NCI-H510A (cell line): ENCODE data around the gene STK38.

Experiments used
- DNase-seq: peaks from one replicate; lab custom pipeline; 2025; lab: John Stamatoyannopoulos, UW

STK38 gene

DNA sequence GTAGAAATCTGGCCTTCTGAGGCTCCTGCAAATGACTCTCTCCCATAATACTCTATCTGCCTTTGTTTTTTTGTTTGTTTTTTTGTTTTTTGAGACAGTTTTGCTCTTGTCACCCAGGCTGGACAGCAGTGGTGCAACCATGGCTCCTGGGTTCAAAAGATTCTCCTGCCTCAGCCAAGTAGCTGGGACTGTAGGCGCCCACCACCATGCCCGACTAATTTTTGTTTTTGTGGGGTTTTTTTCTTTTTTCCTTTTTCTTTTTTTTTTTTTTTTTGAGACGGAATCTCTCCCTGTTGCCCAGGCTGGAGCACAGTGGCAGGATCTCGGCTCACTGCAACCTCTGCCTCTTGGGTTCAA lies 16.6 kb upstream of the STK38 start:
- DNase-seq, result no peak

DNA sequence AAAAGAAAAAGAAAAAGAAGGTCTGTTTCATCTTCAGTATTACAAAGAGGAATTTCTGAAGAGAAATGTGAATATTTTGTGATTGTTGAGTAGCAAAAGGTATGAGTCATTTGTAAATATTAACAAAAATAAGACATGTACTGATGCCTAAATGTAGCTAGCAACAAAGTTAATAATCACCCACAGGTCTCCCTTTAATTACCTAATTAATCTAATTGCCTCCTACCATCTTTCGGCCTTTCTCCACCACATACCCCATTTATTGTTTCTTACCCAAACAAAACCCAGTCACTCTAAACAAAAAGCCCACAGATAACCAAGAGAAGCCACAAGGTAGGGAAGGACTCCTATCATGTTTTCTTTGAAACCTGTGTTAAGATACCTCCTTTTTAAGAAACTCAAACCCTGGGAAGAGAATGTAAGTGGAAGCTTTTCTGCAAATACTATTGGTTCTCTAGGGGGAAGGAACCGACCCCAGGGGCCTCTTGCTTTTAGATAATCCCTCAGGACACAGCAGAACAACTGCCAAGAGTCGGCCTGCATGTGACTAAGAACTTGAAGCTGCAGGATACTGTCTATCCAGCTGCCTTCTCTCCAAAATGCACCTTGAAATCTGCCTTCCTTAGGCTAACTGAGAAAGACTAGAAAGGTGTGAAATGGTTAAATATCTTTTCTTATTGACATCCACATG lies 16.1 kb upstream of the STK38 start:
- DNase-seq, result no peak

DNA sequence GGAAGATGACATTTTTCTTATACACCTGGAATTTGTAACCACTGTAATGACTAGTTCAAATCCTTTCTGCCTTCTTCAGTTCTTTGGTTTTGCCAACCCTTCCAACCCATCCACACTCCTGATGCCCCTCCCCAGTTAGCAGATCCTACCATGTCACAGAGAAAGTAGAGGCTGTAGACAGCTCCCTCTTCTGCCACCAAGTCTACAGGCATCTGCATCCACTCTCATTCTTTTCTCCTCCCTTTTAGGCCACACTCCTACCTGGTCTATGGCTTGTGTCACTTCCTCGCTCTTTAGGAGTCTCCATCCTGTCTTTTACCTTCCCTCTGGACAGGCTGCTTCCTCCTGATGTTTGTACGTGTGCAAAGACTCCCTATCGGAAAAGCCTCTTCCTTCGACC lies 13.5 kb upstream of the STK38 start:
- no peak for DNase-seq

DNA sequence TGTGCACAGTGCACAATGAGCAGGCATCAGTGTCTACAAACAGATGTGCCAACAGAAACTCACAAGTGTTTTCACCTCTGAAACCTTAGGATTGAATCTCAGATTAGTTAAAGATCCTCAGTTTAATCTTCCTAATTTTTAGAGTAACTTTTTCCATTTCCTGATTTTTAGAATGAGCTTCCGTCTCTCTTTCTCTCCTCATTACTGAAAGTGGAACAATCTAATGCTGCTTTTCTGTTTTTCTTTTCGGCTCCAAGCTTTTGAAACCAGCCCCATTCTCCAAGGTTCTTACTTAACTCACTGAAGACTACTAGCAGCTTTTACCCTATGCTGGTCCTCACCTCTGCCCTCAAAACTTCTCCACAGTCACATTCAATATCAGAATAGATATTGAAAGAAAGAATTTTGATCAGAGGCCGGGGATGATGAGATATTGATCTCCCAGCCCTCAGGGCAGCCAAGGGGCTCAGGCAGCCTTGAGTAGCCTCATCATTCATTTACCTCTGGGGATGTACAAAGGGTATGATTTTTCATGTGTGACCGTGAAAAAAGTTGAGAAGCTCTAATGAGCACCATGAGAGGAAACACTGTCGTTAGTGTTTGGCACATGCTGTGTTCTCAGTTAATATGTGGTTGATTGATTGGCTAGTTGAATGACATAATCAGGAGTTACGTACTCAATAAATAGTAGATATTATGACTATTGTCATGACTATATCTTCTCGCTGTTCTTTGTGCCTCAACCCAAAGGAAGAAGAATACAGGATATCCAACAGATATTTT lies 11.9 kb upstream of the STK38 start:
- DNase-seq, result no peak

DNA sequence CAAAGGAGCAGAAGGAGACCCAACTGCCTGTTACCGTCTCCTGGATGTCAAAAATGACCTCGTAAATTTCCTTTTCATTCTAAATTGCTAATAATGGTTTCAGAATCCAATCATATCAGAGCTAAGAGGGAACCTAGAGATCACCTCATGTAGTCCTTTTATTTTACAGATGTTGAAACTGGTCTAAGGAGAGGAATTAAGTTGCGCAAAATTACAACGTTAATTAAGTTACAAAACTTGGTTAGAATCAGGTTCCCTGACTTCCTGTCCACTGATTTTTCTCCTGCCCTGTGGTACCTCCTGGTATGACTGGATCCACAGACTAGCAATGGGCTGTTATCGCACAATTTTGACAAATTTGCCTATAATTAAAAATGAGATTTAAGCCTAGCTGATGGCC lies 9.0 kb upstream of the STK38 start:
- DNase-seq, result no peak

DNA sequence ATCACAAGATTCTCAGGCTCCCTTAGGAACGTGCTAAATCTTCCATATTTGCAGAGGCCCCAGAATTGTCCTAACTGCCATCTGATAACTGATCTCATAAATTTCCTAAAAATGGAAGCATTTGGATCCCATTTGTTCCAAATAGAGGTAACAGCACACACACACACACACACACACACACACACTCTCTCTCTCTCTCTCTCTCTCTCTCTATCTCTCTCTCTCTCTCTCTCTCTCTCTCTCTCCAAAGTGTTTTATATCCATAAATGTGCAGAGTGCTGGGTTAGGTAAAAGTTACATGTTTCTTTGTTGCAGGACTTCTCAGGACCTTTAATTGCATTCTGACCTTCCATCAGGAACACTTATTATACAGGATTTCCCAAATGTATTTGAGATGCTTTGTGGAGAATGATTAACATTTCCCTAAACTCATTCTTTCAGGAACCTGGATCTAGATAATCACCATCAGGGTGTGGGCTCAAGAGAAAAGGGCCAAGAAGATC lies 8.5 kb upstream of the STK38 start:
- DNase-seq, result no peak

DNA sequence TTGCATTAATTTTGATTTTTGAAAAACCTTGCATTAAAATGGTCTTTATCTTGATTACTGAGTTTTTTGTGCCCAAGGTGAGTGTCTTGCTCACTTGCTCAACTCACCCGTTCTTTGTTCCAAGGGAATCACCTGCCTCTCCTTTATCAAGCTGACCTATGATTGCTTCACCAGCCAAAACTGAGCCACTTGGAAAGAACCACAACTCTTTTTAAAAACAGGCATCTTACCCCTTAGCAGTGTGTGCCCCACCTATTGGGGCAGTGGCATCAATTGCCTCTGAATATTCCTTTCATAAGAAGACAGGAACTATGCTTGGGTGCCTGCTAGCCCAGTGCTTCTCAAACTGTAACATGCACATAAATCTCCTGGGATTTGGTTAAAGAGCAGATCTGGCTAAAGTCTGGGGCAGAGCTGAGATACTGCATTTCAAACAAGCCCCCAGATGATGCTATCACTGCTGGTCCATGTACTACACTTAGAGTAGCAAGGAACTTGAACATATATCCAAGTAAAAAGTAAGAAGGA lies 3.3 kb upstream of the STK38 start:
- DNase-seq, result no peak

DNA sequence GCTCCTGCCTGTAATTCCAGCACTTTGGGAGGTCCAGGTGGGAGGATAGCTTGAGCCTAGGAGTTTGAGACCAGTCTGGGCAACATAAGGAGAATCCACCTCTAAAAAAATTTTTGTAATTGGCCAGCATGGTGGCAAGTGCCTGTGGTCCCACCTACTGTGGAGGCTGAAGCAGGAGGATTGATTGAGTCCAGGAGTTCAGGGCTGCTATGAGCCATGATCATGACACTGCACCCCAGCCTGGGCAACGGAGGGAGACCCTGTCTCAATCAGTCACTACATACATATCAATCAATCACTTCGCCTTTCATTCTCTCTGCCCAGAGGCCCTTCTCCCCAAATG lies 1.1 kb upstream of the STK38 start:
- no peak for DNase-seq

DNA sequence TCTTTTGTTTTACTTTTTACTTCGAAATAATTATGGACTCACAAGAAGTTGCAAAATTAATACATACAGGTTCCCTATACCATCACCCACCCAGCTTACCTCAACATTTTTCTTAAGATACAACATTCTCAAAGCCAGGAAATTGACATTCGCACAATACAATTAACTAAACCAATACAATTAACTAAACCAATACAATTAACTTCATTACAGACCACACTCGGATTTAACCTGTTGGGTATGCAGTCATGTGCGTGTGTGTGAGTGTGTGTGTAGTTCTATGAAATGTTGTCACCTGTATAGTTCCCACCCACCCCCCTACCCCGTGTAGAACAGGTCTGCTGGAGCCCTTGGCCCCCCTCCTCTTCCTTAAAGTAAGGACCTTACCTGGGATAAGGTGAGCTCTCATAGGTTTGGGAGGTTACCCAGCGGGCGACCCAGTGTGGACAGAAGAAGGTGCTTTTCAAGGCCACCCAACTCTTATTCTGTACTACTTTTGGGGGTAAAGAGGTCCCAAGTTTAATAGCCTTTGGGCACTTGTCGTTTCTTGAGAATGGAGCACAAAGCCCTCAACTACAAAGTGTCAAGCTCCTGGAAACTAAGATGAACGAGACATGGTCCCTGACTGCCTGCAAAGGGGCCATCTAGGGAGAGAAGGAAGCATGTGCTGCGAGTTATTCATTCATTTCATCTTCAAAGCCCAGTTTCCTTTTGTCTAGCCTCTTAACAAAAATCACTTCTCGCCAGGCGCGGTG lies 544 bp upstream of the STK38 start:
- no peak for DNase-seq

DNA sequence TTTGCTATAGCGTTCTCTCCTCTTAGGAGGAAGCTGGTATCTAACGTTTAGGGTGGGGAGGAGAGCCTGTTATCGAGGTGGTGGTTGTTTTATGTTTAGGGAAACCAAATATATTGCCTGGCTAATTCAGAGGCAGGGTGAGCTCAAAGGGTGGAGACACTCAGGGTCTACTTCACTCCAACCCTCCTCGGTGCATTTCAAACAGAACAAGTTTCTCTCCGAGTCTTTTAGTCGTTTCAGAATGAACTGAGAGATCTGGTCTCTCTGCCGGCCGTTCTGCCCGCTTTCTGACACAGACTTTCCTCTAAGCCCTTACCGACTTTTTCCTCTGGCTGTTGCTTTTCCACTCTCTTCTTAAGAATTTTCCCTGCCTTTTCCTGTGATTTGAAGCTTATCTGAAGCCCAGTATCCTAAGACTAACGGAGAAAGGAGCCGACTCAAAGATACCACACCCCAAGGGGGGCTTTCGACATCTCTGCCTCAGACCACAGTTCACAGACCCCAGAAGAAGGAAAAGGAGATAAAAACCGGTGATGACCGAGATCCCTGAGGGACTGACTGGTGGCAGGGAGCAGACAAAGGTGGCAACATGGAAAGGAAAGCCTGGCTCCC lies 865 bp downstream of the STK38 start:
- DNase-seq, result no peak

DNA sequence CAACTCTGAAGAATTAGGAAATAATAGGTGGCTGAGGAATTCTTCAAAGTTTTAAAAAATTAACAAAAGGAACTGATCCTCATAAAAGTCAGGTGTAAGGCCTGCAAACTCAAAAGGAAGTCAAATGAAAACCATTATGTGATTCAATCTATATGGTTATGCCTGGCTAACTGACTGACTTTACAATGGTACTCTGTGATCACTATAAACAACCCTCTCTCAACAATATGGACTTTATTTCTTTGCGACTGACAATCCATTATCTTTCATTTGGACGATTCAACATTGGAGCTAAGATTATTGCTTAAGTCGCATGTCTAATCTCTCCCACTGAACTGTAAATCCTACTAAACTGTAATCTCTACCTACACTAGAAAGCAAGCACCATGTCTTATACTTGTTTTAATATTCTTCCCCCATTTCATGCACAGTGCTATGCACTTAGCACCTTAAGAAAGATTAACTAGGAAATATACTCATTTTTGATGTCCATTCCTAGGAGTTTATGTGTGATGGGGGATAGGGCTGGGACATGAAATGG lies 1.4 kb downstream of the STK38 start:
- DNase-seq, result no peak

DNA sequence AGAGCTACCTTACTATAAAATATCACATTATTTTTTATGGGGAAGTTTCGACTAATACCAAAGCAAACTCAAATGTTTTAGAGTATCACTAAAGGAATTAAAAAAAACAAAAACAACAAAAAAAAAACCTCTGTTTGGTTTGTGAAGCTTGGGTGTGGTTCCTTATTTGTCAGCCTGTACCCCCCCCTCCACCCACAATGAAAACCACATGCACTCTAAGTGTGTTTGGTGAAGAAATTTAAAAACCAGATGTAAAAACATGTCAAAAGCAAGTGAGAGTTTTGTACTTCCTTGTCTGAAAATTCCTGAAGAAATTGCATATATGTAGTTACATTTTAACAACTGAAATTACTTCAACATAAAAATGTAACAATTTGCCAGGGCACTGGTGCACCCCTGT lies 3.1 kb downstream of the STK38 start:
- DNase-seq, result no peak

DNA sequence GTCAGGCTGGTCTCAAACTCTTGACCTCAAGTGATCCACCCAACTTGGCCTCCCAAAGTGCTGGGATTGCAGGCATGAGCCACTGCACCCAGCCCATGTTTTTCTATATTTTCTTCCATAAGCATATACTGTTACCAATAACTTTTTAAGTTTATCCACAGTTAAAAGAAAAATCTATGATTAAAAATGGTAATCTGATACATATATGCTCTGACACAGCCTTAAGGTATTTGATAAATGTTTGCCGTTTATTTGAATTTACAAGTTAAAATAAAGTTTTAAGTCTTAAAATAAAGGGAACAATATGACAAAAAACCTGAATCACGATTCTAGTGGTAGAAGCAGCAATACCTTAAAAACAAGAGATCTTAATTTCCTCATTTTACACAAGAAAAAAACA lies 5.2 kb downstream of the STK38 start:
- no peak for DNase-seq

DNA sequence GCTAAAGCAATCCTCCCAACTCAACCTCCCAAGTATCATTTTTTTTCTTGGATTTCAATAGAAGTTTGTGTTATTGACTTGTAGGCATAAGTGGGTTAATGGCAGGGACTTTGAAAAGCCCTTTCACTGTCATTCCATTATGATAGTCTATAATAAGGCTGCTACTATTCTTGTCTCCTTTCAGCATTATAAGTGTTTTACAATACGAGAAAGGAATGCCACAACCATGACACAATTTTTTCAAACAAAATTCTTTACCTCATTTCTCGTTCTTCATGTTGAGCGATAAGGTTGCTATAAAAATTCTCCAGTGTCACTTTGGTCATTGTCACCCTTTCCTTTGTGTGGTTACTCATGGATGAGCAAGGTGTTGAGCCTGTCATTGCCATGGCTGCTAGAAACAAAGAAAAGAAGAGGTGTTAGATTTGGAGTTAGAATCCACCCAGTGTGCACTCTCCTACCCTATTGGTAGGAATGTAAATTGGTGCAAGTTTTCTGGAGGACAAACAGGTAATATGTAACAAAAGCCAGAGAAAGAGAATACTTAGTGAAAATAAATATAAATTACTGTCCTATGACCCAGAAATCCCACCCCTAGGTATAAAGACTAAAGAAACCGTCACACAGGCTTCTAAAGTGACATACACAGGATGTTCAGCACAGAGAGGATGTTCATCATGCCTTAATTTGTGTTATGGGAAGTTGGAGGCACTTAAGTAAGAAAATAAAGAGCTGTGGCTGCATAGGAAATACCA lies 7.3 kb downstream of the STK38 start:
- no peak for DNase-seq

DNA sequence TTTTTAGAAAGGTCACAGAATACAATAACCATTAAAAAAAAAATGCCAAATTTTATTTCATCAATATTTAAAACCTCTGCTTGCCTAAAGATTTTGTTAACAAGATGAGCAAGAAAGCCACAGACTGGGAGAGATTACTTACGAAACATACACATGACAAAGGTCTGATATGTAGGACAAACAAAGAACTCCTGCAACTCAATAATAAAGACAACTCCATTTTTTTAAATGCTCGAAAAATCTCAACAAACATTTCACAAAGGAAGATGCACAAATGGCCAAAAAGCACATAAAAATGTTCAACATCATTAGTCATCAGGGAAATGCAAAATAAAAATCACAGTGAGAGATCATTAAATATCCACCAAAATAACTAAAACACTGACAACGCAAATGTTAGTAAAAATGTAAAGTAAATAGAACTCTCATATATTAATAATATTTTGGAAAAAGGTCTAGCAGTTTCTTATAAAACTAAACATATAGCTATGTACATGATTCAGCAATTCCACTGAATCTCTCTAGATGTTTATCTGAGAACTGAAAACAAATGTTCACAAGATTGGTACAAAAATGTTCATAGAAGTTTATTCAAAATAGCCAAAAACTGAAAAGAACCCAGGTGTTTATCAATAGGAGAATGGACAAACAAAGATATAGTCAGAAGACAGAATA lies 10.3 kb downstream of the STK38 start:
- DNase-seq, result no peak

DNA sequence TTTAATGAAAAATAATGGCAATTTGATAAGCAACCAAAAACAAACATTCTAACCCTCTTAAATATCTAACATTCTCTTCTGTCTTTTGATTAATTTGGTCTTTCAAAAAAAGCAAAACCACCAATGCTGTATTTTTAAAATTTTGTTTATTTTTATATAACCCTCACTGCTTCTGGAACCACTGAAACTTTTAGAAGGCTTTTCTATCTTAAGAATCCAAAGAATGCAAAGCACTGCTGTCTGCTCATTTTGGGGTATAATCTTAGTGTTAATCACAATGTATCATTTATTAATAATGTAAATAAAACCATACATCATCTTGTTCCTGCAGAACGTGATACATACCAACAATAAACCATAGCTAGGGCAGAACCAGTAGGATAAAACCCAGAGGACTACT lies 14.0 kb downstream of the STK38 start:
- DNase-seq, result no peak

DNA sequence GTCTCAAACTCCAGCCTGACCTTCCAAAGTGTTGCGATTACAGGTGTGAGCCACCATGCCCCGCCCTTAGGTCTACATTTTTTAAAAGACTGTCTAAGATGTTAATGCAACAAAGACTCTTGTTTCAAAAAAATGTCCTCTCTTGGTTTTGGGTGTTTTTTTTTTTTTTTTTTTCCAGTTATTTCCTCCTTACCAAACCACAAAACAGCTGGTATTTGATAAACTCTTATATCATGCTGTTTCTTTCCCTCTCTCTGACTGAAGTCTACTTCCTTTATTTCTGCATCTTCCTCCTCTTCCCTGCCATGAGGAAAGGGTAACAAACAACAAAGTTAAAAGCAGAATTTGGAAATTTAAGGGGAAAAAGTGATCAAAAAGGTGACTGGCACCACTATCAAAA lies 21.2 kb downstream of the STK38 start:
- DNase-seq, result no peak

DNA sequence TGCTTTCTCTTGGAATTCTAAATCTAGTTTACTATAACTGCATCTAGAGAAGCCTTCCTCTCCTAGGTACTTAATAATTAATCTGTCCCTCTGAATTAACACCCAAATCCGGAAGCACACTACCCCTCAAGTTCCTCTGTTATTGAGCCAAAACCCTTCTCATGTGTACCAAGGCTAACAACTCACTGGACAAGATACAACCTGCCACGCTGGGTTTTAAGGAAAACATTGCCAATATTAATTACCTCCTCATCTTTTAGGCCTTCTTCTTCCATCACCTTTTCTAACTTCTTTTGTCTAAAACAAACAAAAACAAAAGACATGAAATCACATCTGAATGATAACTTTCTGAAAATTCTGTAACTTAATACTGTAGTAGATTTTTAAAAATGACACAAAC lies 21.9 kb downstream of the STK38 start:
- no peak for DNase-seq

DNA sequence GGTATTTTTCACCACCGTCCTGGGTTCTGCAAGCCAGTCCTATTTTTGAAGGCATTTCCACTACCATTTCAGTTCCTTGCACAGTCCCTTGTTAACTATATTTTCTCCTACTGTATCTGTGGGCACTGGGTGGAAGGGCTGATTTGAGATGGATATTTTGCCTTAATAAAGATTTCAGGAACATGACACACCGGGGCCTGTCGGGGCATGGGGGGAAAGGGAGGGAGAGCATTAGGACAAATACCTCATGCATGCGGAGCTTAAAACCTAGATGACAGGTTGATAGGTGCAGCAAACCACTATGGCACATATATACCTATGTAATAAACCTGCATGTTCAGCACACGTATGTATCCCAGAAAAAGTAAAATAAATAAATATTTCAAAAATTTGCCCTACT lies 22.4 kb downstream of the STK38 start:
- no peak for DNase-seq

DNA sequence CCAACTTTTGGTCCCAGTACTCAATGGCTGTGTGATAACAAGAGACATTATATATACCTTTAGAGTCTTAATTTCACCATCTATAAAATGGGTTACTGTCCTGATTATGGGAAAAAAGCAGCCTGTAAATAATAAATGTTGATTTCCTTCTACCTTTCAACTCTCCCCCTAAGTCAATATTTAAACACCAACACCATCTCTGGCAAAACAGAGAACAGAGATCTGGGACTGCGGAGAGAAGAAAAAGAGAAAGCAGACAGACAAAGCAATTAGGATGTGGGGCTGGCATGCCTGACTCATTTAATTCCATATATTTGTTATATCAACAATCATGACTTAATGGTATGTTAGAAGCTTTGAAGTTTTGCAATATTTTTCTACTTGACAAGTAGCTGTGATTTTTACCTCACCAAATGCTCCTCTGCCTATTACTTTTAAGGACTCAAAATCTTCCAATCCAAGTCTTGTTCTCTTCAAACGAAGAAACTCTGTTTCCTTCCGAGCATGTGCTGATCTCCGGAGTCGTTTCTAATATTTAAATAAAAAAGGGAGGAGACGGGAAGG lies 23.3 kb downstream of the STK38 start:
- DNase-seq, result no peak

DNA sequence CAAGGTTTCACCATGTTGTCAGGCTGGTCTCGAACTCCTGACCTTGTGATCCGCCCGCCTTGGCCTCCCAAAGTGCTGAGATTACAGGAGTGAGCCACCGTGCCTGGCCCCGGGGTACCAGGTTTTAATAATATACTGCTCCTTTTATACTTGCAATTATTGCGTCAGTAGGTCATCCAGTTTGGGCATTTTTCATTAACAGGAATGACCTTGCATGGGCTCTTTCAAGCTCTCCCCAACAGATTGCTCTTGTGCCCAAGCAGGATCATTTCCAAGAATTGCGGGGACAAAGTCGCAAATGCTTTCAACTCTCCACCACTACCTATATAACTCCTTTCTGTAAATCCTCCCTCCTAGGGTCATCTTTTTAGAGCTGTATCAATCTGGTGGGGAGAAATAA lies 23.8 kb downstream of the STK38 start:
- DNase-seq, result no peak
